Thymus (tissue), 11 donors: ENCODE data around the gene UBE4B. TPM values are rescaled to one million over a fixed set of nuclear protein-coding genes. Genes with fewer than 3 reads are reported as not detected.

Experiments used
- DNase-seq, 9 donors: peaks; one replicate each; pipeline ENCODE4 v3.0.0-alpha.2; 2013; ENCODE audit warnings: low spot score in 9 of 9, low read depth in 6 of 9, missing footprints in 1 of 9
- H3K27ac ChIP-seq, 2 donors: one replicate each; pipeline ENCODE4 v1.5.1; 2013; ENCODE audit warnings: control low read depth in 1 of 2, low read depth in 1 of 2, low read length in 1 of 2, mild to moderate bottlenecking in 1 of 2, moderate library complexity in 1 of 2
- H3K27me3 ChIP-seq, 2 donors: one replicate each; pipeline ENCODE4 v1.5.1; 2013; ENCODE audit warnings: low read length in 1 of 2; ENCODE audit not compliant: control insufficient read depth in 2 of 2, insufficient read depth in 1 of 2
- H3K36me3 ChIP-seq, 2 donors: one replicate each; pipeline ENCODE4 v1.5.1; 2013; ENCODE audit warnings: low read length in 1 of 2, mild to moderate bottlenecking in 1 of 2, moderate library complexity in 1 of 2; ENCODE audit not compliant: control insufficient read depth in 2 of 2, insufficient read depth in 2 of 2
- H3K4me1 ChIP-seq, 2 donors: one replicate each; pipeline ENCODE4 v1.5.1; 2013; ENCODE audit warnings: low read length in 2 of 2; ENCODE audit not compliant: control insufficient read depth in 2 of 2, insufficient read depth in 2 of 2
- H3K4me3 ChIP-seq, 2 donors: one replicate each; pipeline ENCODE4 v1.5.1; 2013; ENCODE audit warnings: low read length in 2 of 2, control low read depth in 1 of 2, mild to moderate bottlenecking in 1 of 2
- H3K9me3 ChIP-seq, 2 donors: one replicate each; pipeline ENCODE4 v1.5.1; 2013; ENCODE audit warnings: low read length in 1 of 2, mild to moderate bottlenecking in 1 of 2; ENCODE audit not compliant: control insufficient read depth in 2 of 2, insufficient read depth in 1 of 2
- WGBS: extraction: QIAGEN DNeasy Blood & Tissue Kit; methylation state at CpG from one replicate; pipeline ENCODE4 v1.1.7; 2013; 5-methylcytosine and 5-hydroxymethylcytosine counted together
- polyA plus RNA-seq: library from polyadenylated mRNA; stranded (reverse); fragments of 200-250 nt; gene quantifications from one replicate; pipeline ENCODE4 v1.2.3, GENCODE V29; 2013
- total RNA-seq: library from RNA; stranded (reverse); fragments of 120-200 nt; gene quantifications from one replicate; pipeline ENCODE4 v1.2.4, GENCODE V29; 2013
- donor health status: healthy.

UBE4B gene
- total and polyA plus RNA-seq, 2 donors, result 16.3 to 20.5 TPM

DNA sequence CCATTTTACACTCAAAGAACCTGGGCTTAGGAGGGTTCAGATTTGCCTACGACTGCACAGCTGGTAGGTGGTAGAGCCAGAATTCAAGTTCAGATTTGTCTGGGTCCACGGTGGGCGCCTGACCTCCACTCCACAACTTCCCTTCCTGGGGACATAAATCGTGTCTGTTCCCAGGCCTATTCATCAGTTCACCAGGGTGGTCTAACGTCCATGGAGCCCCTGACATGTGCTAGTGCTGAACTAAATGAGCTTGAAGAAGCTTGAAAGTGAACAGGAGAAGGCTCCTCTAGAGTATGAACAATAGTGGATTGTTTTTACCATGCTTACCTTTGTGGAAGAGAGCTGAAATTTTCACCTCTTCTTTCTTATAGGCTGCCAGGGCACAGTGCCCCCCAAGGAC, 145.1 kb downstream of the UBE4B start:
- H3K4me3 ChIP-seq, result no peak overlapping the region
- peaks cover 23 to 29% of the 10 kb centered on the region in 2 donors for H3K36me3 ChIP-seq
- no peak overlapping the region for H3K27ac ChIP-seq
- H3K4me1 ChIP-seq, result no peaks in the 10 kb centered on the region
- 85% methylated on average over 5 of the region's 5 CpGs for WGBS
- DNase-seq, result no peak
- no peaks in the 10 kb centered on the region for H3K9me3 ChIP-seq
- no peaks in the 10 kb centered on the region for H3K27me3 ChIP-seq

GRCh38 chr1:10178597-10179405, 146.0 kb downstream of the UBE4B start:
- no peaks in the 10 kb centered on the region for H3K9me3 ChIP-seq
- 96% methylated on average over 22 of the region's 22 CpGs for WGBS
- no peak overlapping the region for H3K27ac ChIP-seq
- no peak overlapping the region for H3K4me3 ChIP-seq
- H3K36me3 ChIP-seq, result peaks cover 23 to 25% of the 10 kb centered on the region in 2 donors
- no peaks in the 10 kb centered on the region for H3K27me3 ChIP-seq
- DNase-seq, result no peak
- no peaks in the 10 kb centered on the region for H3K4me1 ChIP-seq

DNA sequence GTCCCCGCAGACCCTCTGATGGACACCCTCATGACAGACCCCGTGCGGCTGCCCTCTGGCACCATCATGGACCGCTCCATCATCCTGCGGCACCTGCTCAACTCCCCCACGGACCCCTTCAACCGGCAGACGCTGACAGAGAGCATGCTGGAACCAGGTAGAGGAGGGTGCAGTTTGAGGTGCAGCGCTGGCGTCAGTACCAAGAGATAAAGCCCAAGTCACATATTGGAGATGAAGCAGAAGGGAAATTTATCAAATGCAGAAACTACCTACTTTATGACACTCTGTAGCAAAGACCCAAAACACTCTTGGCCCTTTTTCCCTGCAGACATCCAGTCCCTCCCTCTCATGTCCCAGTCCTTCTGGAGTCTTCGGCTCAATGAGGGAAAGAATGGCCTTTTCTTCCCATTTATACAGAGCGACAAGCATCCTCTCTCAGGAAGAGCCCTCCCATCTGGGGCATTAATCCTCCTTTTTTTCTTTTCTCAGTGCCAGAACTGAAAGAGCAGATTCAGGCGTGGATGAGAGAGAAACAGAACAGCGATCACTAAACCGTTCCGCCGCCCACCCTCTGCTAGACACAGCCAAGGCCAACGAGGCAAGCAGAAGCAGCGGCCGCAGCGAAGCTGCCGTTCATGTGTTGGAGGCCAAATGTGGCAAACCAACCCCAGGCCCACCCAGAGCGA, 146.8 kb downstream of the UBE4B start:
- 94% methylated on average over 23 of the region's 23 CpGs for WGBS
- Histone ChIP-seq H3K27me3 (no peaks in the 10 kb centered on the region), H3K36me3 (peaks cover 23 to 25% of the 10 kb centered on the region in 2 donors), H3K27ac (no peak overlapping the region), H3K4me1 (no peaks in the 10 kb centered on the region), H3K9me3 (no peaks in the 10 kb centered on the region), H3K4me3 (no peak overlapping the region)
- no peak for DNase-seq

- Histone ChIP-seq H3K27ac (no peak overlapping the region), H3K36me3 (peaks cover 23 to 25% of the 10 kb centered on the region in 2 donors), H3K9me3 (no peaks in the 10 kb centered on the region), H3K27me3 (no peaks in the 10 kb centered on the region), H3K4me3 (no peak overlapping the region), H3K4me1 (no peaks in the 10 kb centered on the region)
- WGBS, result 97% methylated on average over 7 of the region's 7 CpGs
- DNase-seq, result no peak
Measured at GRCh38 chr1:10181154-10181553, 148.4 kb downstream of the UBE4B start.

DNA sequence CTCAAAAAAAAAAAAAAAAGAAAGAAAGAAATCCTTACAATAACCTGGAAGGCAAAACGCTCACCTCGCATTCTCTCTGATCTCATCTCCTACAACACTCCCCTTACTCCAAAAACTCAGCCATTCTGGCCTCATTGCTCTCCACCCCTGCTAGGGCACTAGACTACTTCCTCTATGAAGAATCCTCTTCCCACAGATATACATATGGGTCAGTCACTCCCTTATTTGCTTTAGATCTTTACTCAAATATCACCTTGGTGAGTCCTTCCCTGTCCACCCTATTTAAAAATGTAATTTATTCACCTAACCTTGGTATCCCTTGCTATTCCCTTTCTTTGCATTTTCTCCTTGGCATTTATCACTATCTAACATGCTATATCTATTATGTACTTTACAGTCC, 153.0 kb downstream of the UBE4B start:
- Histone ChIP-seq H3K4me1 (no peaks in the 10 kb centered on the region), H3K36me3 (peaks cover under 1 to 5% of the 10 kb centered on the region in 2 donors), H3K27ac (no peak overlapping the region), H3K27me3 (no peaks in the 10 kb centered on the region), H3K4me3 (no peak overlapping the region), H3K9me3 (no peaks in the 10 kb centered on the region)
- no peak for DNase-seq
- WGBS, result 96% methylated on average over 2 of the region's 2 CpGs

- no peak overlapping the region for H3K4me3 ChIP-seq
- H3K27ac ChIP-seq, result no peak overlapping the region
- no peaks in the 10 kb centered on the region for H3K27me3 ChIP-seq
- no peaks in the 10 kb centered on the region for H3K4me1 ChIP-seq
- WGBS, result 96% methylated on average over 12 of the region's 12 CpGs
- peak in 1 of 9 donors; percentile 22 for DNase-seq
- H3K9me3 ChIP-seq, result no peaks in the 10 kb centered on the region
- no peaks in the 10 kb centered on the region for H3K36me3 ChIP-seq
Measured at GRCh38 chr1:10186331-10187025, 153.7 kb downstream of the UBE4B start.

GRCh38 chr1:10187026-10187334, 154.2 kb downstream of the UBE4B start:
- DNase-seq, result peak in 1 of 9 donors; percentile 41
- WGBS, result 98% methylated on average over 4 of the region's 4 CpGs
- no peak overlapping the region for H3K27ac ChIP-seq
- no peaks in the 10 kb centered on the region for H3K36me3 ChIP-seq
- no peaks in the 10 kb centered on the region for H3K4me1 ChIP-seq
- no peaks in the 10 kb centered on the region for H3K9me3 ChIP-seq
- H3K27me3 ChIP-seq, result no peaks in the 10 kb centered on the region
- no peak overlapping the region for H3K4me3 ChIP-seq

- WGBS, result 97% methylated on average over 2 of the region's 2 CpGs
- Histone ChIP-seq H3K27me3 (no peaks in the 10 kb centered on the region), H3K4me1 (no peaks in the 10 kb centered on the region), H3K27ac (no peak overlapping the region), H3K36me3 (no peaks in the 10 kb centered on the region), H3K4me3 (no peak overlapping the region), H3K9me3 (no peaks in the 10 kb centered on the region)
- peak in 1 of 9 donors; percentile 49 for DNase-seq
Measured at GRCh38 chr1:10188133-10188650, 155.4 kb downstream of the UBE4B start.

- no peaks in the 10 kb centered on the region for H3K9me3 ChIP-seq
- no peaks in the 10 kb centered on the region for H3K4me1 ChIP-seq
- no peak overlapping the region for H3K27ac ChIP-seq
- H3K4me3 ChIP-seq, result no peak overlapping the region
- no peaks in the 10 kb centered on the region for H3K27me3 ChIP-seq
- H3K36me3 ChIP-seq, result no peaks in the 10 kb centered on the region
- no peak for DNase-seq
- 47% methylated on average over 4 of the region's 4 CpGs for WGBS
Measured at GRCh38 chr1:10189659-10190058, 156.9 kb downstream of the UBE4B start.
